ENCODE results near the gene RSAD1.
A peak's percentile ranks its signal among the peaks of the same experiment; 100 is the strongest.

Gene RSAD1

GRCh38 chr17:50478391-50479381, at the start of gene RSAD1:
Gene RSAD1 (plus strand): TSS chr17:50478860. CDS start chr17:50478885, 25 bp downstream.
- DNase-seq (ENCODE audit: extremely low read depth in 1 of 2, low read depth in 1 of 2), result peak; percentile 70 to 76

- no peak for DNase-seq (ENCODE audit: extremely low read depth in 1 of 2, low read depth in 1 of 2)
Observed at GRCh38 chr17:50429793-50430192, 48.9 kb upstream of the RSAD1 start.

GRCh38 chr17:50430821-50431618, 47.6 kb upstream of the RSAD1 start:
- DNase-seq (ENCODE audit: extremely low read depth in 1 of 2, low read depth in 1 of 2), result no peak

- no peak for DNase-seq (ENCODE audit: extremely low read depth in 1 of 2, low read depth in 1 of 2)
Observed at GRCh38 chr17:50432125-50432762, 46.4 kb upstream of the RSAD1 start.

GRCh38 chr17:50437409-50437808, 41.3 kb upstream of the RSAD1 start:
- no peak for DNase-seq (ENCODE audit: extremely low read depth in 1 of 2, low read depth in 1 of 2)

- DNase-seq (ENCODE audit: extremely low read depth in 1 of 2, low read depth in 1 of 2), result no peak
Observed at GRCh38 chr17:50439008-50439407, 39.7 kb upstream of the RSAD1 start.

GRCh38 chr17:50440172-50440837, 38.4 kb upstream of the RSAD1 start:
- DNase-seq (ENCODE audit: extremely low read depth in 1 of 2, low read depth in 1 of 2), result no peak

GRCh38 chr17:50440838-50441829, 37.5 kb upstream of the RSAD1 start:
- DNase-seq (ENCODE audit: extremely low read depth in 1 of 2, low read depth in 1 of 2), result no peak

- DNase-seq (ENCODE audit: extremely low read depth in 1 of 2, low read depth in 1 of 2), result no peak
Observed at GRCh38 chr17:50443505-50443974, 35.1 kb upstream of the RSAD1 start.

GRCh38 chr17:50444841-50445715, 33.6 kb upstream of the RSAD1 start:
- no peak for DNase-seq (ENCODE audit: extremely low read depth in 1 of 2, low read depth in 1 of 2)

- no peak for DNase-seq (ENCODE audit: extremely low read depth in 1 of 2, low read depth in 1 of 2)
Observed at GRCh38 chr17:50445730-50446325, 32.8 kb upstream of the RSAD1 start.

- DNase-seq (ENCODE audit: extremely low read depth in 1 of 2, low read depth in 1 of 2), result no peak
Observed at GRCh38 chr17:50447870-50448595, 30.6 kb upstream of the RSAD1 start.

- DNase-seq (ENCODE audit: extremely low read depth in 1 of 2, low read depth in 1 of 2), result no peak
Observed at GRCh38 chr17:50448643-50449042, 30.0 kb upstream of the RSAD1 start.

GRCh38 chr17:50451943-50452629, 26.6 kb upstream of the RSAD1 start:
- DNase-seq (ENCODE audit: extremely low read depth in 1 of 2, low read depth in 1 of 2), result no peak

- DNase-seq (ENCODE audit: extremely low read depth in 1 of 2, low read depth in 1 of 2), result no peak
Observed at GRCh38 chr17:50452630-50453300, 25.9 kb upstream of the RSAD1 start.

- DNase-seq (ENCODE audit: extremely low read depth in 1 of 2, low read depth in 1 of 2), result no peak
Observed at GRCh38 chr17:50453901-50454300, 24.8 kb upstream of the RSAD1 start.
